GM21360 (cell line): ENCODE results near the gene AGBL4.

Experiments used
- ATAC-seq: cut with Tn5 transposase; IDR thresholded peaks from one replicate; pipeline ENCODE4 v1.9.1; 2021; ENCODE audit warnings: mild to moderate bottlenecking, moderate library complexity; ENCODE audit not compliant: unreplicated experiment

Gene AGBL4

DNA sequence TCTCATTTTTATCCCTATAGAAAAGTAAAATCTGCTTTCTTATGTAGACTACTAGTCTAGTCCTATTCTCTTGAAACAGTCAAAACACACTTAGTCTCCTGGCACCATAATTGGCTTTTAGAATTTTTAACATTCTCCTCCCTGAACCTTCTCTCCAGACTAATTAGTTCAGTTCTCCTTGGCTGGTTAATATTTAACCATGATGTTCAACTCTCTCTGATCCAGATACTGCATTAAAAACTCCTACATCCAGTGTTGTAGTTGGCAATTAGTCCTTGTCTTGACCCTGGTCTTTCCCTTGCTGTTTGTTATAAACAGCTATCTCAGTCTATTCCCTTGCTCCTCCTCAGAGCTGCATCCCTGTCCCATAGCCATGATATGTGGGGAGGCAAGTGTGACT lies 824.2 kb downstream of the AGBL4 start:
- ATAC-seq = no peak

DNA sequence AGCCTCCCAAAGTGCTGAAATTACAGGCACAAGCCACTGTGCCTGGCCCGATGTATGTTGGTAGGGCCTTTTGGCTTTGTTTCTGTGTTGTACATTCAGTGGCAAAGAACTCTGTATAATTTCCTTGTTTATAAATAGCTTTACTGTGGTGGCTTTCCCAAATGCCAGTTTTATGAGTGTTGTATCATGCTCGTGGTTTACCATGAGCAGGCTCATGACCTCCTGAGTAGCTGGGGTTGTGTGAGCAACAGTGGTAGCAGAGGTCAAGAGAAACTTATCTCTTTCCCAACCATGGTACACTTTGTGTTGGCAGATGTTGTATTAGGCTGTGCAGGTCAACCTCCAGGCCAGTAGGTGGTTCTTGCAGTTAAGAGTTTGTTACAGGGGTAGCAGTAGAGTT lies 826.7 kb downstream of the AGBL4 start:
- ATAC-seq = no peak

DNA sequence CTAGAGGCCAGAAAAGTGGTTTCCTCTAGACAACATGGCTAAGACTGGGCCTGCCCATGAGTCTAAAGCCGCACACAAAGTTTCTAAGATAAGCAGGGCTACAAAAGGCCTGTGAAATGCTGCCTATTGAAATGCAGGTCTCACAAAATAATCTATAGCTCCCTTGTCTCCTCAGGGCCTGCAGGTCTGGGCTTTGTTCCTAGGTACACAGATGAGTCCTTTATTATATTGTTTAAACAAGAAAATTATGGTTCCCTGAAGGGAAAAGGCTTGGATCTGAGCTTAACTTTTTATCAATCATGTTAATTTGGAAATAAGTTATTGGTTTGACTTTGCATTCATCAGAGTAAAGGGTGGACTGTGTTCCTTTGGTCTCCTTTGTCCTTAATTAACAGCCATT lies 833.6 kb downstream of the AGBL4 start:
- no peak for ATAC-seq

DNA sequence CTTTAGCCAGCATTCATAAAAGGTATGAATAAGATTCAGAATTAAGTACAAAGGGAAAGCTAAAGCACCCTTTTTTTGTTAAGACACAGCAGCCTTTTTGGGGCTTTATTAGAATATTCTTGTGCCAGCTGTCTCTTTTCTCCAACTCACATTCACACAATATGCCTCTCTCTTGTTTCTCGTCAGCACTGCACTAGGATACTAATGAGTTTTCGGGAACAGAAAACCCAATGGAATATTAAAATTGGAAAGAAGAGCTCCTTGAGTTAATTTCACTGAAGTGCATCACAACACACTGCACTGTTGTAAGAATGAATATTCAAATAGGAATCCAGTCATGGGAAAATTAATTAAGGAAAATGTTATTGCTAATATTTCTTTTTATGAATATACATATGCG lies 836.7 kb downstream of the AGBL4 start:
- ATAC-seq = no peak

DNA sequence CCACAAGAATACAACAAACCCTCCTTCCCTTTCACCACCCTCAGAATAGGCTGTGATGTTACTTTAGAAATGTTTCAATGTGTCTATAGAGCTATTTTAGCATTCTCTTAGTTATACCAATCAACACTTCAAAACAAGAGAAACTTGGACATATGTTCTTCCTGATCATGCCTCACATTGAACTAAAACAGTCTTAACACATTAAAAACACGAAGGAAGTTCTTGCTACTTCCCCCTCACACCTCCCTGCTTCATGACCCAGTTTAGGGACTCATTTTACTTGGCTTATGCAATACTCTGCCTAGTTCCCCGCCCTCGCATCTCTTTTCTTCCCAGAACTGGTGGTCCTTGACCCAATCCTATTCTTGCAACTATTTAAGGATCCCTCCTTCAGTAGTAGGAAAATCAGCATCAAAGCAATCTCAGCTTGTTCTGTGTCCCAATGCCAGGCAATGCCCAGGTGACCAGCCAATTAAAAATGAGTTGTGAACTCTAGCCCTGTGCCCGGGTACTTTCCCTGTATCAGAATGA lies 838.2 kb downstream of the AGBL4 start:
- ATAC-seq = no peak

DNA sequence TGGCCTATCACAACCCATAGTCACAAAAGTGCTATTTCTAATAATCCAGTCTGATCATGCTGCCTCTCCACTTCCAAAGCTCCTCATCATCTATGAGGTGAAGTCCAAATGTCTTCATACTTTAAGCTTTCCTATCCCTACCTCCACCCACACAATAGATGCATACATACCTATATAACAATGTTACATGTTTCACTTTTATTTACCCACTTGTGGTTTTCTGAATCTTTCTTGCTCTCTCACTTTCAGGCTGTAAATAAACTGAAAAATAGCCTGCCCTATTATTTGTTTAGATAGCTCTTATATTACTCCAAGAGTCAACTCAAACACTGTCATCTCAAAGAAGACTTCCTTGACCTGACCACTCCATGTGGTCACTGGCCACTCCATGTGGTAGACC lies 840.3 kb downstream of the AGBL4 start:
- no peak for ATAC-seq

DNA sequence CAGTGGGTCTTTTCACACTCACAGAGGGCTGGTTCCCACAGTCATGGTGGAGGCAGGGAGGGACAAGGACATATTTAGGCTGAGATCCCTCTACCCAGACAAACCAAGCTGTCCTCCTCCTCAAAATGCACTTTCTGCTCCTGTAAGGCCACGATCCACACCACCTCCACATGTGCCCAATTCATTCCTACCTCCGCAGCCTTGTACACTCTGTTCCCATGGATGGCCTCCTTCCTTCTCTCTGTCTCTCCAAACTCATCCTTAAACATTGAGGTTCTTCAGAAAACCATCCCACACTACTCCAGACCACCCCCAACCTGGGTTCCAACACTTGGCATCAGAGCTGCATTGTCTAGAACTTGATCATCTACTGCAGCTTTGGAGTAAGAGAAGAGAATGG lies 842.7 kb downstream of the AGBL4 start:
- ATAC-seq = no peak

DNA sequence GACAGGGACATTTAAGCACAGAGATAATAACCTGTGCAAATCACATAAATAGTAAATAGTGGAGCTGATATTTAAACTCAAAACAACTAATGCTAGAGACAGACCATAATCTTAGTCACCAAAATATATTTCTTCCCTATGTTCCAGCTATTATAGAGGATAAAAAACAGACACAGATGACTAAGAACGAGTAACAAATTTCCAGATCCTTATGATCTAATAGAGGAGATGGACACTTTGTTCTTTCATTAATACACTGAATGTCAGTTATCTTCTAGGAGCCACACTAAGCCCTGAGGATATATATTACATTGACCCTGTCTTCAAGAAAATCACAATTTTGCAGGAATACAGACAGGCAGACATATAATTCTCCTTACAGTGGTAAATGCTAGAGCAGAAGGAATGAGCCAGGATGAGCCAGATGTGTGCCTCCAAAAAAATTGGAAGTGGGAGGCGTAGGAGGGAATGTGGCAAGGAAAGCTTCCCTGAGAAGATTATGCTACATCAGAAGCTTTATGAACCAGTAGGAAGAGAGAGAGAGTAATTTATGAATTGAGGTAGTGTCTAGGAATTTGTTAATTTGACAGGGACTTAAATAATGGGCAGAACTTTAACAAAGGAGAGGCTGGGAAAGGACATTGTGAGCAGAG lies 851.7 kb downstream of the AGBL4 start:
- ATAC-seq = no peak

DNA sequence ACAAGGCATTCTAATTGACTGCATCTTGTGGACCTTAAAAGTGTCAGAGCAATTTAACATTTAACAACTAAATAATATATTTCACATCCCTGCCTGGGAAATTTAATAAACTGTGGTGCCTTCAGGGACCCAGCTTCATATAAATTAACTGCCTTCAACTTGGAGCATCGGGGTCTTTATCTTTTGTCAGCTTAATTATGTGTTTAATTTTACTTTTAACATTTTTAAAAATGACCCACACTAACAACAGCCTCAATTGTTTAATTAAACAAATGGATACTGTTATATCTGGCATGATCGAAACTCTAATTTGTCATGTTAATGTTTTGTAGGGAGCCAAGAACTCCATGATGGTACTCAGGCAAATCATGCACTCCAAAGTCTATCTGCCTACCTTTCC lies 857.7 kb downstream of the AGBL4 start:
- no peak for ATAC-seq

DNA sequence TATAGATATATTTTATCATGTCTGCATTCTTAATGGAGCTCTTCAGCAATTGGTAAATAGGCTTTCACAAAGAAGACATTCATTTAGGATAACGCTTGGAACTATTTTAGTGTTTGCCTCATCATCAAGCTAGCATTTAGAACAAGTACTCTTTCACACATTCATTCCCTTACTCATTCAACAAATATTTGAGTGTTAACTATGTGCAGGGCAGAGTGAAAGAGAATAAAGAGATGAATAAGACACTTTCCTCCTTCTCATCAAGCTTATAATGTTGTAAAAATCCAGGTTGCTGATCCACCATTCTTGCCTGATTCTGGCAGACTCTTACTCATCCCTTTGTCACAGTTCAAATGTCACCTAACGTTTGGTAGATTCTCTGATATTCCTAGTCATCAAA lies 860.7 kb downstream of the AGBL4 start:
- no peak for ATAC-seq

DNA sequence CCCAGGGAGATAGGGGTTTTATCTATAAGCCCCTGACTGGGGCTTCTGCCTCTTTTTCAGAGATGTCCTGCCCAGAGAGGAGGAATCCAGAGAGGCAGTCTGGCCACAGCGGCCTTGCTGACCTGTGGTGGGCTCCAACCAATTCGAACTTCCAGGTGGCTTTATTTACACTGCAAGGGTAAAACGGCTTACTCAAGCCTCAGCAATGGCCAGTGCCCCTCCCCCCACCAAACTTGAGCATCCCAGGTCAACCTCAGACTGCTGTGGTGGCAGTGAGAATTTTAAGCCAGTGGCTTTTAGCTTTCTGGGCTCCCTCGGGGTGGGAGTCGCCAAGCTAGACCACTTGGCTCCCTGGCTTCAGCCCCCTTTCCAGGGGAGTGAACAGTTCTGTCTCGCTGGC lies 863.1 kb downstream of the AGBL4 start:
- ATAC-seq = no peak

DNA sequence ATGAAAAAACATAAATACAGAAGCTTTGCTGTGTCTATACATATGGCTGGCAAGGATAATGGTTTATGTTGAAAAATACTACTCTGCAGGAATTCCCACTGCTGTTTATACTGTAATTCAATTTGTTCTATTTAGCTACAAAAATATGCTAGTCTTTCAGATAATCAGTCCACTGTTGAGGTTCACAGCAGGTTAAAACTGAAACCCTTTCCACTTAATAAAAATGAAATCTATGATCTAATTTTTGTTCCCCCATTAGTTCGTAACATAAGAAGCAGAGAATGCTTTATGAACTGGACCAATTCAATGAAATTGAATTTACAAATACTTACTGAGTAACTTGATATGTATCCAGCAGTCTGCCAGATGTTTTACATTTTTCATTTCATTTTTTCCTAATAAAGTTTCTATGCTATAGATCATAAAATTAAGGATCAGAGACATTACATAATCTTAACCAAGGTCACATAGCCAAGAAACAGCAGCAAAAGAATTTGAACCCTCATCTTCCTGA lies 887.0 kb downstream of the AGBL4 start:
- no peak for ATAC-seq

DNA sequence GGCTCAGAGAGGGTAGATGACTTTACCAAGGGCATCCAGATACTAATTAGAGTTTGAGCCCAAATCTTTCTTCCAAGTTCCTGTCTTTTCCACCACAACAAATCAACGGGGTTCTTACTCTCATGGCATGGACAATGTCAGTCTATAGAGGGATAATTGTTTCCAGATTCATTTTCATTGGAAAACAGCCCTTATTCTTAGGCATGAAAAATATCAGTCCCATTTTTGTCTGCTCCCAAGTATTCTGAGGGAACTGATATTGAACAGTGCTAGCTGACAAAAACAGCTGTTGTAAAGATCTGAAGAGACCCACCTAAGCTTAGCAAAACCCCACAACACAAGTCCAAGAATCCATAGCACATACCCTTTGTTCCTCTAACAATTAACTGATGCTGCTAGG lies 898.0 kb downstream of the AGBL4 start:
- ATAC-seq = no peak

DNA sequence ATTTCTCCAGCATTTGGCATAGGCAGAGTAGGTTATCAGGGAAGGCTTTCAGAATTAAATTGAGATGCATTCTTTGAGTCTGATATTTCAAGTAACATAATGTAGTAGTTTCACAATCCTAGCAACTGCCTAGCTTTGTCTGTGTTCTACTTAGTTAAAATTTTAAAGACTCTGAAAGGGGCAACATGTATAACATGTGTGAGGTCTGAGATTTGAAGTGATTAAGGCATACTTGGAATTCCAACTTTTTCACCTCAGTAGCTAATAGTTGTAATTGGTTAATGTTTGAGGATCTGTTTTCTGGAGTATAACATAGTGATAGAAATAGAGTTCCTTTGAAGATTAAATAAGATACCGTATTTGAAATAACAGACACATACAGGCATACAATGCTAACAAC lies 911.8 kb downstream of the AGBL4 start:
- ATAC-seq = no peak

DNA sequence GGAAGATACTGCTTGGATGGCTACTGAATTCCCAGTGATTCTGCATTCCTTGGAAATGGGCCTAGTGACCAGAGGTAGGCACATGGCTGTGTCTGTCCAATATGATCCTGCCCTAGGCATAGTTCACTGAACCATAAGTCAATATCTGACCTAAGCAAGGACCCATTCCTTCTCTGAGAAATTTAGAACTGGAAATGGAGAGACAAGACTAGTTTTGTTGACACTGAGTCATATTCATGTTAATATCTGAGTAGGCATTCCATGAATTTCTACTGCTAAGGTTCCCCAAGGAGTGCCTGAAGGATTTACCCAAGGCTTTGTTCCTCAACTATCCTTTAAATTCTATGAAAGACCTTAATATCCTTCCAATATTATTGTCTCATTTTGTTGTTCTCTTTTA lies 917.3 kb downstream of the AGBL4 start:
- no peak for ATAC-seq

DNA sequence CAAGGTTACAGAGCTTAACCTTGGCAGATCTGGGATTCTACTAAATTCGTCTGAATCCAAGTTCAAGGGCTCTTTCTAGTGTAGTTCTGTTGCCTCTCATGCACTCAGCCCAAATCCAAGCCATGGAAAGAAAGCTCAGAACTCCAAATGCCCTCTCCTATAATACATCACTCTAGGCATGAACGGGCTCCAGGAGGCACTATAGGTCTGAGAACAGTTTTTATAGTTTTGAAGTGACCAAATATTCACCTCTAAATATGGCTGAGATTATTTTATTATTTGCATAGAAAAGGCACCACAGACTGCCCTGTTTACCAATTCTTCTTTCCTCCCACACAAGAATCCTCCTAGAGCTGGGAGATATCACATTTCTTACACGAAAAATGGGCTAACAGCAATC lies 919.2 kb downstream of the AGBL4 start:
- ATAC-seq = no peak

DNA sequence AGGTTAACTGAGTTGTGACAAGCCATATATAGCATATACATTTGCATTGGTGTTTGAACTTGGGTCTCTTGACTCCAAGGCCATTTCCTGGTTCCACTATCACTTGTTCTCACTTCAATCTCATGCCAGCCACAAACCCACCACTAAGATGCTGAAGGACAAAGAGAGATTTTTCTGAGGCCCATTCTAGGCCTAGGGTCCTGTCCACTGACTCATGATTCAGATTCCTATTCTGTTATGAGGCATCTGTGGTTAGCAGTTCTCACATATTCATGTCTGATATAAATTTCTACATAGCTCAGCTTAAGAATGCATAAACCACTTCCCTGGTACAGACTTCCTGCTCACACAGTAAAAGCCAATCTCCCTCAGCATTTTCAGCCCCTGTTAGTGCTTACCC lies 921.0 kb downstream of the AGBL4 start:
- no peak for ATAC-seq

DNA sequence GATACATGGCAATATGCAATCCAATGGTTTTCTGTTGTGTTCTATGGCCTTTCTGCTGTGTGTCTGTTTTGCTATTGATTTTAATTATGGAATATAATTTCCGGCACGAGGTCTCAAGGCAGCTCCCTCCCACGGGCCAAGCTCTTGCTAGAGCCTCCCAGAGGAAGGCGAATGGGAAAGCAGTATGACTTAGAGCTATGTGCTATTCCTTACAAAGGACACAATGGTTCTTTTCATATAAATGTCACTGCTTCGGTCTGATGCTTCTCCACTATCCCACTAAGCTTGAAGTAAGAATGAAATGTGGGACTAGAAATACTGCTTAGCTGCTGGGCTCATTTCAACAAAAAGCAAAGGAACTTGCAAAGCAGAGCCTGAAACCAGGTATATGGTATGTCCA lies 924.9 kb downstream of the AGBL4 start:
- ATAC-seq = no peak

DNA sequence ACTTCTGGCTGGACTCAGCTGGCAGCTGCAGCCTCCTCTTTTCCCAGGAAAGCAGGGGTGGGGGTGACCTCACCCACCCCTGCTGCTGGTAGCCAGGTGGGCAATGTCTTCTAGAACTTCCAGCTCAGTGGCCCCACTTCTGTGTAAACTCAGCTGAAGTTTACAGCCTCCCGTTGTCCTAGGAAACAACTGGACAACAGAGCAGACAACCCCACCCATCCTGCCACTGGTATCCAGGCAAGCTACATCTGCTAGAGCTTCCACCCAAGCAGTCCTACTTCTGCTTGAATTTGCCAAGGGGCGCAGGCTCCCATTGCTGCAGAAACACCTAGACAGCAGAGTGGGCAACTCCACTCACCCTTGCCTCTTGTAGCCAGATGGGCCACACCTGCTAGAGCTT lies 937.4 kb downstream of the AGBL4 start:
- ATAC-seq = no peak

DNA sequence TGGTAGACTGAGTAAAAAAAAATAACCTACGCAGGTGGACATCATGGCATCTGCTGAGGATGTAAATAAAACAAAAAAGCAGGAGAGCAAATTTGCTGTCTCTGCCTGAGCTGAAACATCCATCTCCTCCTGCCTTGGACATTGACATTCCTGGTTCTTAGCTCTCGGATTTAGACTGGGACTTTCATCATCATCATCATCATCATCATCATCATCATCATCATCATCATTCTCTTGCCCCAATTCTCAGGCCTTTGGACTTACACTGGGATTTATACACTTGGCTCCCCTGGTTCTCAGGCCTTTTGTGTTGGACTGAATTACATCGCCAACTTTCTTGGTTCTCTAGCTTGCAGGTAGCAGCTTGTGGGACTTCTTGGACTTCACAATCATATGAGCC lies 938.7 kb downstream of the AGBL4 start:
- no peak for ATAC-seq

DNA sequence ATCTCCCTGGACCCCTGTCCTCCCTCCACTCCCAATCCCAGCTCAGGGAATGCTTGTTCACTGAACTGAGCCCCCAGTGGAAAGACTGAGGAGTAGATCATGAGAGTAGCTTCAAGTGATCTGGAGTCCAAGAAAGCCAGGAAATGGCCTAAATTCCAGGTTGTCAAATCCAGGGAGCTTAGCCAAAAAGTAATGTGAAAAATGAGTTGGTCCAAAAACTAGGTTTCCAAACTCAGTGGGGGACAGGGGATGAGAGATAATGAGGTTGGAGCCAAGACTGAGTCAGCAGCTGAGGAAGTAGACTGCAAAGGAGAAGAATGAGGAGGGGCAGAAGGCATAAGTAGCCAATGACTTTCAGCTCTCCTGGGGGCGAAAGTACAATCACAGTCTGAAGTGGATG lies 963.0 kb downstream of the AGBL4 start:
- no peak for ATAC-seq

DNA sequence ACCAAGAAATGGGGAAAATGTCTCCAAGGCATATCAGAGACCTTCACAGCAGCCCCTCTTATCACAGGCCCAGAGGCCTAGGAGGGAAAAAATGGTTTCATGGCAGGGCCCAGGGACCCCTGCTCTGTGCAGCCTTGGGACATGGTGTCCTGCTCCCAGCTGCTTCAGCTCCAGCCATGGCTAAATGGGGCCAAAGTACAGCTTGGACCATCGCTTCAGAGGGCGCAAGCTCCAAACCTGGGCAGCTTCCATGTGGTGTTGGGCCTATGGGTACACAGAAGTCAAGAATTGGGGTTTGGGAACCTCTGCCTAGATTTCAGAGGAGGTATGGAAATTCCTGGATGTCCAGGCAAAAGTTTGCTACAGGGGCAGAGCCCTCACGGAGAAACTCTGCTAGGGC lies 964.7 kb downstream of the AGBL4 start:
- ATAC-seq = no peak

DNA sequence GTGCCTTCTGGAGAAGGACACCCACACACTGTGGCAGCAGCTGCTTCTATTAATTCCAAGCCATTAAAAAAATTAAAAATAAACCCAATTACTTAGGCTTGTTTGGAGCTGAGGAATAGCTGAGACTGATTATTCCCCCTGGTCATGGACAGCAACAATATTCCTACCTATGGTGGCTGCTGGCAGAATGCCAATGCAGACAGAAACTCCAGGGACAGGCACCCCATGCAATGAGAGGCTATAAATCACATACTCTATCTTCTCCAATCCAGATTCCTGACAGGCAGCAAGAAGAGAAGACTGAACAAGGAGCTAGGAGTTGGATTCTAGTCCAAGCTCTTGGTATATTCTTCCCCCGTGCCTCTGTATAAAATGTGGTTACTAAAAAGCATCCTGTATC lies 971.7 kb downstream of the AGBL4 start:
- no peak for ATAC-seq
